ENCODE results near the gene IL36RN. TPM values are rescaled to one million over a fixed set of nuclear protein-coding genes. Genes with fewer than 3 reads are reported as not detected.

Gene IL36RN
- total and polyA plus RNA-seq, 3 experiments from 2014 or later: not detected

GRCh38 chr2:113070606-113070975, 11.6 kb downstream of the IL36RN start:
- Mint-ChIP-seq H3K27me3 (peaks cover 3% of the 10 kb centered on the region in 2 donors), H3K9me3 (no peaks in the 10 kb centered on the region), H3K36me3 (peaks cover 0 to 5% (median 0%) of the 10 kb centered on the region in 3 donors), H3K4me3 (no peak overlapping the region), H3K27ac (no peak overlapping the region), H3K4me1 (peaks cover 4 to 9% (median 9%) of the 10 kb centered on the region in 3 donors)
- no peak for DNase-seq
- Histone ChIP-seq H3K27ac (ENCODE audit: low read depth, low read length) (no peak overlapping the region), H3K4me1 (ENCODE audit: insufficient read depth, low read length) (peaks cover 9% of the 10 kb centered on the region), H3K9me3 (ENCODE audit: low read length) (no peaks in the 10 kb centered on the region), H3K27me3 (ENCODE audit: insufficient read depth, low read length, poor library complexity, severe bottlenecking) (no peaks in the 10 kb centered on the region), H3K4me3 (ENCODE audit: low read length) (no peak overlapping the region), H3K36me3 (ENCODE audit: insufficient read depth, low read length) (no peaks in the 10 kb centered on the region)
- CTCF ChIA-PET: interaction anchor here (1.1 kb wide), 1 partner anchor 9 kb away, joined by 3 read pairs; no protein-coding TSS in a partner anchor
- POLR2A ChIA-PET: no interaction called here

GRCh38 chr2:113072584-113072983, 13.6 kb downstream of the IL36RN start:
- Histone ChIP-seq H3K4me1 (ENCODE audit: insufficient read depth, low read length) (peaks cover 9% of the 10 kb centered on the region), H3K36me3 (ENCODE audit: insufficient read depth, low read length) (no peaks in the 10 kb centered on the region), H3K4me3 (ENCODE audit: low read length) (no peak overlapping the region), H3K27me3 (ENCODE audit: insufficient read depth, low read length, poor library complexity, severe bottlenecking) (no peaks in the 10 kb centered on the region), H3K9me3 (ENCODE audit: low read length) (no peaks in the 10 kb centered on the region), H3K27ac (ENCODE audit: low read depth, low read length) (no peak overlapping the region)
- Mint-ChIP-seq H3K27ac (no peak overlapping the region), H3K4me1 (peaks cover 4 to 9% (median 9%) of the 10 kb centered on the region in 3 donors), H3K4me3 (no peak overlapping the region), H3K36me3 (peaks cover 0 to 5% (median 0%) of the 10 kb centered on the region in 3 donors), H3K27me3 (peaks cover 0 to 7% of the 10 kb centered on the region in 2 donors), H3K9me3 (no peaks in the 10 kb centered on the region)
- ChIA-PET CTCF (interaction anchor here (1.0 kb wide), 1 partner anchor 131 kb away, joined by 3 read pairs; no protein-coding TSS in a partner anchor), POLR2A (no interaction called here)
- DNase-seq: no peak

DNA sequence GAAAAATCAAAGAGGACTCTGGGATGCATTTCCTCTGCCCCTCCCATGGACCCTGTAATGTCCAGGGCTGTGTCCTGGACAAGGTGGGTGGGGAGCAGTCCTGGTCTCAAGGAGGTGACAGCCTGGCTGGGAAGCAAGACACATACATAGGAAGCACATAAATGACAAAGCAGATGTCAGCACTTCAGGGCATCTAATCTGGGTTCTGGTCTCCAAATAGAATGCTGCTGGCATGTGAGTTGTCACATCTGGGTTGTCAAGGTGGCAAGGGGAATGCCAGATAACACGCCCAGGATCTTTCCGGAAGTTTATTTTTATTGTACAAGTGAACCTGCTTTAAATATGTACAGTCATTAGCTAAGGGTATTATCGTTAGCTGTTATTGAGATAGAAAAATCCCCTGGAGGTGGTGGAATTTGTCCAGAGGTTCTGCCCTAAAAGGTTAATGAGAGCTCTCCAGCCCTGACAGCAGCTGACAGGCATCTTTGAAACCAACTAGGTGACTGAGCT, 14.4 kb downstream of the IL36RN start:
- H3K4me1 Mint-ChIP-seq: peaks cover 4 to 9% (median 9%) of the 10 kb centered on the region in 3 donors
- no peak for DNase-seq
- no peaks in the 10 kb centered on the region for H3K36me3 Mint-ChIP-seq
- peak overlapping the region in 1 of 8 donors; percentile 47 for H3K27ac Mint-ChIP-seq
- H3K9me3 ChIP-seq (ENCODE audit: low read length): no peaks in the 10 kb centered on the region
- peaks cover 0 to 7% of the 10 kb centered on the region in 2 donors for H3K27me3 Mint-ChIP-seq
- H3K4me3 Mint-ChIP-seq: no peak overlapping the region
- no peak overlapping the region for H3K4me3 ChIP-seq (ENCODE audit: low read length)
- peaks cover 9% of the 10 kb centered on the region for H3K4me1 ChIP-seq (ENCODE audit: insufficient read depth, low read length)
- H3K36me3 ChIP-seq (ENCODE audit: insufficient read depth, low read length): no peaks in the 10 kb centered on the region
- POLR2A ChIA-PET: no interaction called here
- no peaks in the 10 kb centered on the region for H3K27me3 ChIP-seq (ENCODE audit: insufficient read depth, low read length, poor library complexity, severe bottlenecking)
- no peak overlapping the region for H3K27ac ChIP-seq (ENCODE audit: low read depth, low read length)
- no peaks in the 10 kb centered on the region for H3K9me3 Mint-ChIP-seq
- CTCF ChIA-PET: interaction anchor here (1.0 kb wide), 1 partner anchor 132 kb away, joined by 3 read pairs; no protein-coding TSS in a partner anchor

GRCh38 chr2:113075030-113075429, 16.0 kb downstream of the IL36RN start:
- no peaks in the 10 kb centered on the region for H3K9me3 ChIP-seq (ENCODE audit: low read length)
- no peak overlapping the region for H3K4me3 ChIP-seq (ENCODE audit: low read length)
- Mint-ChIP-seq H3K27ac (peak overlapping the region in 3 of 8 donors; percentile 41 to 61 (median 53)), H3K4me3 (no peak overlapping the region), H3K27me3 (peaks cover 7 to 12% of the 10 kb centered on the region in 2 donors), H3K36me3 (no peaks in the 10 kb centered on the region), H3K9me3 (no peaks in the 10 kb centered on the region), H3K4me1 (peaks cover 4 to 9% (median 9%) of the 10 kb centered on the region in 3 donors)
- peak in 1 of 5 donors; percentile 10 for DNase-seq
- CTCF ChIA-PET: no interaction called here
- POLR2A ChIA-PET: no interaction called here
- no peaks in the 10 kb centered on the region for H3K36me3 ChIP-seq (ENCODE audit: insufficient read depth, low read length)
- no peak overlapping the region for H3K27ac ChIP-seq (ENCODE audit: low read depth, low read length)
- H3K27me3 ChIP-seq (ENCODE audit: insufficient read depth, low read length, poor library complexity, severe bottlenecking): no peaks in the 10 kb centered on the region
- H3K4me1 ChIP-seq (ENCODE audit: insufficient read depth, low read length): peaks cover 9% of the 10 kb centered on the region

GRCh38 chr2:113075600-113075999, 16.6 kb downstream of the IL36RN start:
- Mint-ChIP-seq H3K36me3 (no peaks in the 10 kb centered on the region), H3K27me3 (peaks cover 7 to 16% of the 10 kb centered on the region in 2 donors), H3K4me1 (peaks cover 4 to 9% (median 9%) of the 10 kb centered on the region in 3 donors), H3K27ac (peak overlapping the region in 1 of 8 donors; percentile 41), H3K9me3 (no peaks in the 10 kb centered on the region), H3K4me3 (no peak overlapping the region)
- ChIA-PET CTCF (no interaction called here), POLR2A (no interaction called here)
- no peaks in the 10 kb centered on the region for H3K27me3 ChIP-seq (ENCODE audit: insufficient read depth, low read length, poor library complexity, severe bottlenecking)
- peaks cover 9% of the 10 kb centered on the region for H3K4me1 ChIP-seq (ENCODE audit: insufficient read depth, low read length)
- no peaks in the 10 kb centered on the region for H3K9me3 ChIP-seq (ENCODE audit: low read length)
- H3K27ac ChIP-seq (ENCODE audit: low read depth, low read length): no peak overlapping the region
- DNase-seq: no peak
- H3K36me3 ChIP-seq (ENCODE audit: insufficient read depth, low read length): no peaks in the 10 kb centered on the region
- H3K4me3 ChIP-seq (ENCODE audit: low read length): no peak overlapping the region

DNA sequence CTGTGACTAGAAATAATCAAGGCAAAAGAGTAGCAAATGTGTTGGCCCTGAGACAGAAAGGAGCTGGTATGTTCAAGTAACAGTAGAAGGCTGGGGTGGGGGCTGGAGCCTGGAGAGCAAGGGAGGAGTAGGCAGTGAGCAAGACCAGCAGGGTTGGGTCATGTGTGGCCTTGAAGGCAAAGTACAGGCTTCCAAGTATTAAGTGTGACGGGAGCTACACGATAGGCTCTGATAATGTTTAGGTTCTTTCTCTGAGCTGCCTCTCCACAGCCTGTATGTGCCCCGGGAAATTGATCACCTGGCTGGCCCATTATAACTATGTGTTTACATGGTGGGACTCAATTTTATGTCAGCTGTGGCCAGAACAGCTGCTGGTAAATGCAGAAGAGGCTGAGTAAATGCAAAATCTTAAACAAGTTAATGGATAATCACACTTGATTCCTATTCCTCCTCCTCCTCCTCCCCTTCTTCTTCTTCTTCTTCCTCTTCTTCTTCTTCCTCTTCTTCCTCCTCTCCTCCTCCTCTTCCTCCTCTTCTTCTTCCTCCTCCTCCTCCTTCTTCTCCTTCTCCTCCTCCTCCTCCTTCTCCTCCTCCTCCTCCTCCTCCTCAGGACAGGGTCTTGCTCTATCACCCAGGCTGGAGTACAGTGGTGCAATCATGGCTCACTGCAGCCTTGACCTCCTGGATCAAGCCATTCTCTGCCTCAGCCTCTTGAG, 18.1 kb downstream of the IL36RN start:
- H3K27me3 ChIP-seq (ENCODE audit: insufficient read depth, low read length, poor library complexity, severe bottlenecking): no peaks in the 10 kb centered on the region
- no peaks in the 10 kb centered on the region for H3K9me3 ChIP-seq (ENCODE audit: low read length)
- H3K4me3 ChIP-seq (ENCODE audit: low read length): no peak overlapping the region
- no peak overlapping the region for H3K27ac ChIP-seq (ENCODE audit: low read depth, low read length)
- ChIA-PET CTCF (interaction anchor here (1.7 kb wide), 1 partner anchor 122 kb away, joined by 5 read pairs; no protein-coding TSS in a partner anchor), POLR2A (no interaction called here)
- peaks cover 4 to 9% (median 9%) of the 10 kb centered on the region in 3 donors for H3K4me1 Mint-ChIP-seq
- no peak for DNase-seq
- H3K36me3 ChIP-seq (ENCODE audit: insufficient read depth, low read length): no peaks in the 10 kb centered on the region
- H3K27me3 Mint-ChIP-seq: peaks cover 10 to 18% of the 10 kb centered on the region in 2 donors
- H3K36me3 Mint-ChIP-seq: no peaks in the 10 kb centered on the region
- H3K4me3 Mint-ChIP-seq: no peak overlapping the region
- peaks cover 9% of the 10 kb centered on the region for H3K4me1 ChIP-seq (ENCODE audit: insufficient read depth, low read length)
- no peak overlapping the region for H3K27ac Mint-ChIP-seq
- no peaks in the 10 kb centered on the region for H3K9me3 Mint-ChIP-seq

DNA sequence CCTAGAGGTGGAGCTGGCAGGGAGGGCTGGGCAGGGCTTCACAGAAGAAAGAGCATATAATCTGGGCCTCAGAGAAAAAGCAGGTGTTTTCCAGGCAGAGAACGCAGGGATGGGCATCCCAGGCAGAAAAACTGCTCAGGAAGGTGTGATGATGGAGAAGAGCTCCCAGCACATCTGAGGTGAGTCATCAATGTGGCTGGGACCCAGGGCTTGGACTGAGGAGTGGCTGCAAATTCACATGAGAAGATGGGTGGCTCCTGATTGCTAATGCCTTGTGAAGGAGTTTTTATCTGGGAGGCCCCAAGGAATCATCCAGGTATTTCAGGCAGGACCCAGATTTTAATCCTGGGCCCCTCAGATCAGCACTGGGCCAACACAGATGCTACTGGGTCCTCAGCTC, 18.9 kb downstream of the IL36RN start:
- Histone ChIP-seq H3K4me1 (ENCODE audit: insufficient read depth, low read length) (peaks cover 9% of the 10 kb centered on the region), H3K27ac (ENCODE audit: low read depth, low read length) (no peak overlapping the region), H3K27me3 (ENCODE audit: insufficient read depth, low read length, poor library complexity, severe bottlenecking) (no peaks in the 10 kb centered on the region), H3K36me3 (ENCODE audit: insufficient read depth, low read length) (no peaks in the 10 kb centered on the region), H3K4me3 (ENCODE audit: low read length) (no peak overlapping the region), H3K9me3 (ENCODE audit: low read length) (no peaks in the 10 kb centered on the region)
- ChIA-PET POLR2A (no interaction called here), CTCF (no interaction called here)
- Mint-ChIP-seq H3K9me3 (no peaks in the 10 kb centered on the region), H3K4me3 (no peak overlapping the region), H3K27ac (no peak overlapping the region), H3K4me1 (peaks cover 4 to 9% (median 9%) of the 10 kb centered on the region in 3 donors), H3K27me3 (peaks cover 10 to 19% of the 10 kb centered on the region in 2 donors), H3K36me3 (no peaks in the 10 kb centered on the region)
- no peak for DNase-seq

DNA sequence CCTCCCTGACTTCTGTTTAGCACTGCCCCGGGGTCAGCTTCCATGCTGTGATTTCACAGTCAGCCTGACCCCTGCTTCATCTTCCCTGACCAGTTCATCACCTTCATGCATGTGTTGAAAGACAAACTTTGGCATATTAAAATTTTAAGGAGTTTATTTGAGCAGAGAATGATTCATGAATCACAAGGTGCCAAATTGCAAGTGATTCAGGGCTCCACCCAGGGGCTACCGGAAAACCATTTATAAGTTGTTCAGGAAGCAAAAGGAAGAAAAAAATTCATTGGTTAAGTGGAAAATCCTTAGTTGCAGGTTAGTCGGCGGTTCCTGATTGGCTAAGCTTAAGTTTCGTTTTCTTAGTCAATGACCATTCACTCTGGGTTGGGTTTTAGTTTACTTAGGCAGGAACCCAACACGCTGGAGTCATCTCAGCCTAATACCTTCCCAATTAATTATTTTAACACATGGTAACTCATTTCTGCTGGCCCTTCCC, 19.4 kb downstream of the IL36RN start:
- no peak overlapping the region for H3K27ac ChIP-seq (ENCODE audit: low read depth, low read length)
- H3K4me3 ChIP-seq (ENCODE audit: low read length): no peak overlapping the region
- H3K27me3 ChIP-seq (ENCODE audit: insufficient read depth, low read length, poor library complexity, severe bottlenecking): no peaks in the 10 kb centered on the region
- Mint-ChIP-seq H3K4me3 (no peak overlapping the region), H3K27ac (no peak overlapping the region), H3K9me3 (no peaks in the 10 kb centered on the region), H3K27me3 (peaks cover 7 to 24% of the 10 kb centered on the region in 2 donors), H3K4me1 (peaks cover 4 to 9% (median 9%) of the 10 kb centered on the region in 3 donors), H3K36me3 (no peaks in the 10 kb centered on the region)
- DNase-seq: no peak
- H3K4me1 ChIP-seq (ENCODE audit: insufficient read depth, low read length): peaks cover 9% of the 10 kb centered on the region
- POLR2A ChIA-PET: no interaction called here
- H3K36me3 ChIP-seq (ENCODE audit: insufficient read depth, low read length): no peaks in the 10 kb centered on the region
- no peaks in the 10 kb centered on the region for H3K9me3 ChIP-seq (ENCODE audit: low read length)
- CTCF ChIA-PET: no interaction called here

Measured in CD8-positive, alpha-beta memory T cell (primary cell).